HG03565 (cell line): ENCODE data around the gene TNP2.
A peak's percentile ranks its signal among the peaks of the same experiment; 100 is the strongest.

Source experiments
- ATAC-seq: cut with Tn5 transposase; IDR thresholded peaks from one replicate; pipeline ENCODE4 v1.9.1; 2021; ENCODE audit warnings: mild to moderate bottlenecking, moderate library complexity; ENCODE audit not compliant: unreplicated experiment

TNP2 gene

DNA sequence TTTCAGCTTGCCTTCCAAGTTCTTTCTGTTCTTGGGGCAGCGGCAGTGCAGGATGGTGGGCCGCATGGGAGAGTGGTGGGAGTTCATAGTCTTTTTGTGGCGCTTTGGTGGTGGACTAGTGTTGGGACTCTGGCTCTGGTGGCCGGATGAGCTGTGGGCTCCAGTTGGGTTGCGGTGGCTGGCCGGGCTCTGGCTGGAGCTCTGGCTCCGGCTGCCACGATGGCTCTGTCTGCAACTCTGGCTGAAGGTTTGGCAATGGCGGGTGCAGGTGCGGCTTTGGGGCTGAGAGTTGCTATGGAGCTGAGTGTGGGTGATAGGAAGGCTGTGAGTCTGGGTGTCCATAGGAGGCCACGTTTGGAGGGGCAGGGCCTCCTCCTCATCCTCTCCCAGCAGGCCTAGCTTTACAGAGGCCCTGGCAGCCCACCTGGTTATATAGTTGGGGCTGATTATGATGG is at the start of gene TNP2:
Gene TNP2 (minus strand): TSS at position 405 of the 455 bp plus-strand sequence. CDS start 63 bp downstream, at position 342.
- no peak for ATAC-seq

DNA sequence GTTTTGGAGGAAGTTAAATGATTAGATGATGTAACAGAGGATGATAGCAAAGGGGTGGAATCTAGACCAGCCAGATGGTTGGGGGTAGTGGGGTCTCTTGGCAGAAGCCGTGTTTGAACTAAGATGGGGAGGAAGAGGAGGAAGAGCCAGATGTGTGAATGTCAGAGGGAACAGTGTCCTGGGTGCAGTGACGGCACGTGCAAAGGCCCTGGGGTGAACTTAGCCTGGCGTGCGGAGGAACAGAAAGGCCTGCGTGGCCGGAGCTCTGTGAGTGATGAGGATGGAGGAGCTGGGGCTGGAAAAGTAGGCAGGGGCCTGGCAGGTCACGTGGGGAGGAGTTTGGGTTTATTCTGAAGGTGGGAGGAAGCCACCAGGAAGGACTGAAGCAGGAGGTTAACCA is 49.7 kb upstream of the TNP2 start:
- ATAC-seq, result no peak

DNA sequence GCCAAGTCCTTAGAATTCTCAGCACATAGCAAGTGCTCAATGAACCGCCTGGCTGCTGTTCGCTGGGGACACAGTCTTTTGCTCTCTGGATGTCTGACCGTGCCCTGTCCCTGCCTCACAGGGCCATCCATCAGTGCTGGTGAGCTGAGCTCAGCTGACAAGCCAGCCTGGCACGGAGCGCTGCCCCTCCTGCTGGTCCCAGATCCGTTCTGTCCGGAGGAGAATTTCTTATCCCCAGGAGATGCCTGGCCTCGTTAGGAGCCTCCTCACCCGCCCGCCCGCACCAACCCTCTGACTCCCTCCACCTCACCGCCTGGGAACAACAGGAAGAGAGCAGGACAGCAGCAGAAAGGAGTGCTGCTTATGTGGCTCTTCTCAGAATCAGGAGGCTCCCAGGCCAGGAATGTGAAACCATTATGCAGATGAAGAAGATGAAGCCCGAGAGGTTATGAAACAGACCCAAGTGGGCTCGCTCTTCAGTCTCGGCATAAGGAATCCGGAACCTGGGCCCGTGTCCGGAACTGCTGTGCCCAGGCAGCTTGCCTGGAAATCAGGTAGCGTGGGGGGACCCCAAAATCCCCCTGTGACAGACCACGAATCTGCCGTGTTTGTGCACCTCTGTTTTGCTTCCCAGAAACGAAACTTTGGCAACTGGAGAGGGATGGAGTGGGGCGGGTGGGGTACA is 47.3 kb upstream of the TNP2 start:
- ATAC-seq, result no peak

DNA sequence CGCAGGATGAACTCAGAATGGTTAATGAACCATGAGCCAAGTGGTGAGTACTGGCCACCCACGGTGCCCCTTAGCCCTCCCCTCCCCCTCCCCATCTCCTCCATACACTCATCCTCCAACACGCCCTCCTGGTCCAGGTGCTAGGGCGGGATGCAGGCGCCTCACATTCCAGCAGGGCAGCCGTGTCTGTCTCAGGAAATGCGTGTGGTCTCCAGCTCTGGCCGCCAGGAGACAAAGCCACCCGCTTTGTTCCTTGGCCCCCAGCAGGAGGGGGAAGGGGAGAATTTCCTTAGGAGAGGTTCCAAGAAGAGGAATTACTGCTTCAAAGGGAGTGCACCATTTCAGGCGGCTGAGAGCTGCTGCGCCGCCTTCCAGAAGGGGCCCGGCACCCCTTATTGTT is 46.4 kb upstream of the TNP2 start:
- ATAC-seq, result no peak

DNA sequence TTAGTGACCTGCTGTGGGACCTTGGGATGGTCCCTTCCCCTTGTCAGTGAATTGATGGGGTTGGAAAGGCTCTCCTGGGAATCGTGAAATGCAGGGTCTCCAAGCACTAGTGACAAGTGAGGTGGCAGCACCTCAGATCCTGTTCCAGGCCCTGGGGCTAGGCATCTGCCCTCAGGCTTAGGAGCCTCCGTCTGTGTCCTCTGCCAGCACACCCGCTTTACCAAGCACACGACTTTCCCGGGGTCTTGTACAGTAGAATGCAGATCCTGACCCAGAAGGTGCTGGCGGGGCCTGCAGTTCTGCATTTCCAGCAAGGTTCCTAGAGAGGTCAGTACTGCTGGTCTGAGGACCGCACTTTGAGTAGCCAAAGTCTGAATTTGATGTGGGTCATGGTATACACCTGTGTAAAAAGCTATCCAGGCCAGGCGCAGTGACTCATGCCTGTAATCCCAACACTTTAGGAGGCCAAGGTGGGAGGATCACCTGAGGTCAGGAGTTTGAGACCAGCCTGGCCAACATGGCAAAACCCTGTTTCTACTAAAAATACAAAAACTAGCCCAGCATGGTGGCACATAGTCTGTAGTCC is 45.3 kb upstream of the TNP2 start:
- ATAC-seq, result no peak

DNA sequence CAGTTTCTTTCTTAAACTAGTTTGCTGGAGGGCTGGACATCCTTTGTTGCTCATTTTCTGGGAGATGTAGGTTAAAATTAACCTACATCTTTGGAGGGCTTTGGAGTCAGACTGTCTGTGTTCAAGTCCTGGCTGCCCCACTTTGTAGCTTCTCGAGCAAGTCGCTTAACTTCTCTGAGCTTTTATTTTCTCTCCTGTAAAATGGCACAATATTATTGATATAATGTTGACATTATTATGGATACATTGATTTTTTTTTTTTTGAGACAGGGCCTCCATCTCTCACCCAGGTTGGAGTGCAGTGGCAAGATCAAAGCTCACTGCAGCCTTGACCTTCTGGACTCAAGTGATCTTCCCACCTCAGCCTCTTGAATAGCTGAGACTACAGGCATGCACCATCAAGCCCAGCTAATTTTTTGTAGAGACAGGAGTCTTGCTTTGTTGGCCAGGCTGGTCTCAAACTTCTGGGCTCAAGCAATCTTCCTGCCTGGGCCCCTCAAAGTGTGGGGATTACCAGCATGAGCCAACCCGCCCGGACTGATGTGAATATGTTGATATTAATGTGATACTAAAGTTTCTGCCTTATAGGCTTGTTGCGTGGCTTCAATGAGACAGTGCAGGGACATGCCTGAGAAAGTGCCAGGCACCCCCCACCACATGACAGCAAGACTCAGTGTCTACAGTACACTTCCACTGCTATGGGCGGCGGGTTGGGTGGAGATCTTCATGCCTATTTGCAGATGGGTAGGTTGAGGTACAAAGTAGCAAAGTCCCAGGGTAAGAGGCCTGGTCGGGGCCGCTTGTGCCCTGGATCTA is 44.6 kb upstream of the TNP2 start:
- ATAC-seq, result no peak

DNA sequence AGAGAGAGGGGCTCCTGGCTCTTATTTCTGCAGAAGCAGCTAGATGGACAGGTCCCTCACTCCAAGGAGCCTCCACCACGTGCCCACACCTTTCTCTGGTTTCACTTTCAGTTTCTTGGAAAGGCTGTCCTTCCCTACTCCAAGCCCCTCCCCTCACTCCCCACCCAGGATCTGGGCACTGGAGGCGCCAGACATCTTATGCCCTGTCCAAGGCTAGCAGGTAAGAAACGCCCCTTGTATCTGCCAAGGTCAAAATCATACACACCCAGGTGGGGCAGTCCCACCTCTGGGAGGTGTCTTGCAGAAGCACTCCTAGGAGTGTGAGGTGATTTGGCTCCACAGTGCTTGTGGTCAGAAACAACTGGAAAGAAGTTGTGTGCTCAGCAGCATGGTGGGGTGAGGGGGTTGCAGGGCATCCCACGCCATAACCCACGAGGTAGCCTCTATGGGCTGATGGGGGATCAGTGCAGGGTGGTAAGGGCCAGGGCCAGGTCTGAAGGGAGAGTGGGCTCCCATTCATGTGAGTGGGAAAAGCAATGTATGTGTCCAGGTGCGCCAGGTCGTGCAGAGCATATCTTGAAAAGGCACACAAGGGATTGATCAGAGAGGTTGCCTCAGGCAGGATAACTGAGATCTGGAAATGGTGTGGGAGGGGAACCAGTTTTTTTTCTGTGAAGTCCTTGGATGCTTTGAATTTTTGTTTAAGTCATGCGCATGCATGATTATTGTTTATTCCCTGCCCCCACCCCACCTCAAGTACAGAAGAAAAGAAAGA is 43.8 kb upstream of the TNP2 start:
- ATAC-seq, result no peak

DNA sequence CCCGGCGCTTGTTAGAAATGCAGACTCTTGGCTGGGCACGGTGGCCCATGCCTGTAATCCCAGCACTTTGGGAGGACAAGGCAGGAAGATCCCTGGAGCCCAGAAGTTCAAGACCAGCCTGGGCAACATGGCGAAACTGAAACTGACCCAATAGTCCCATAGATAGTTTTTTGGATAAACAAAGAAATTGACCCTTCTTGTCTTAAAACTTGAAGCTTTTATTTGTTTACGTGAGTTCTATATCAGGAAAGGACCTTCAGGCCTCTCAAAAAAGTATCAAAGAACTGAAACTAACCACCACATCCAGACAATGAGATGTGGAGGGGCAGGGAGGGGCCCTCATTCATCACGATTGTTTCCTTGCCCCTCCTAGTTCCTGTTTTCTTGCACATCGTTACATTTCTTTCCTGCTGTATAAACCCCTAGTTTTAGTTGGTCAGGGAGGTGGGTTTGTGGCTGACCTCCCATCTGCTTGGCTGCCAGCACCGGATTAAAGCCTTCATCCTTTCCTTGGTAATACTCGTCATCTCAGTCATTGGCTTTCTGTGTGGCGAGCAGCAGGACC is 42.0 kb upstream of the TNP2 start:
- no peak for ATAC-seq

DNA sequence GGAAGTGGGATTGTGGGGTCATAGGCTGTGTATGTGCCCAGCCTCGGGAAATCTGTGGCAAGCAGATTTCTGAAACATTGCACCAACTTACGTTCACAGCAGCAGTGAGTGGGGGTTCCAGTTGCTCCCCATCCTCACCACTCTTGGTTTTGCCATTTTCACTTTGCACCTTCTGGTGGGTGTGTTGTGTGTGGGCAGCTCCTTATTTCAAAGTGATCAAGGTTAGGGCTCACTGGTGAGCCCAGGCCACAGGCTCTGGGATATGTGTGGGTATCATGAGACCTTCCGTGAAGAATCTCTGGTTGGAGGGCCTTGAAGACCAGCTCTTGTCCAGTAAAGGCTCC is 41.5 kb upstream of the TNP2 start:
- no peak for ATAC-seq

DNA sequence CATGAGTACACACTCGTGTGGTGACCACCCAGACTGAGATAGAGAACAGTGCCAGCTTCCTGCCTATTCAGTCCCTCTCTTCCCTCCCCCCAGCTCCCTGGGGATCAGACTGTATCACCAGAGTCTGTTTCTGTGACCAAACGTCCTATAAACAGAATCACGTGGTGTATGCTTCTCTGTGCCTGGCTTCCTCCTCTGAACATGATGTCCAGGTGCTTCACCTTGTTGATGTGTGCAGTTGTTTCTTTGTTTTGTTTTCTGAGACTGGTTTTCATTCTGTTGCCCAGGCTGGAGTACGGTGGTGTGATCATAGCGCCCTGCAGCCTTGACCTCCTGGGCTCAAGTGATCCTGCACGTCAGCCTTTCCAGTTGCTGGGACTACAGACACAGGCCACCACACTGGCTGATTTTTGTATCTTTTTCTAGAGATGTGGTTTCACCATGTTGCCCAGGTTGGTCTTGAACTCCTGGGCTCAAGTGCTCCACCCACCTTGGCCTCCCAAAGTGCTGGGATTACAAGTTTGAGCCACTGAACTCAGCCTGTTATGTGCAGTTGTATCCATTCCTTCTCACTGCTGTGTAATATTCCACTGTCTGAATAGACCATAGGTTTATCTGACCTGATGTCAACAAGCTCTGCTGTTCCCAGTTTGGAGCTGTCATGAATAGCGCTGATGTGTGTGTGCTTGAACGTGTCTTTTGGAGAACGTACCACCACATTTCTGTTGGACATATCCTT is 40.9 kb upstream of the TNP2 start:
- ATAC-seq, result peak; percentile 31

DNA sequence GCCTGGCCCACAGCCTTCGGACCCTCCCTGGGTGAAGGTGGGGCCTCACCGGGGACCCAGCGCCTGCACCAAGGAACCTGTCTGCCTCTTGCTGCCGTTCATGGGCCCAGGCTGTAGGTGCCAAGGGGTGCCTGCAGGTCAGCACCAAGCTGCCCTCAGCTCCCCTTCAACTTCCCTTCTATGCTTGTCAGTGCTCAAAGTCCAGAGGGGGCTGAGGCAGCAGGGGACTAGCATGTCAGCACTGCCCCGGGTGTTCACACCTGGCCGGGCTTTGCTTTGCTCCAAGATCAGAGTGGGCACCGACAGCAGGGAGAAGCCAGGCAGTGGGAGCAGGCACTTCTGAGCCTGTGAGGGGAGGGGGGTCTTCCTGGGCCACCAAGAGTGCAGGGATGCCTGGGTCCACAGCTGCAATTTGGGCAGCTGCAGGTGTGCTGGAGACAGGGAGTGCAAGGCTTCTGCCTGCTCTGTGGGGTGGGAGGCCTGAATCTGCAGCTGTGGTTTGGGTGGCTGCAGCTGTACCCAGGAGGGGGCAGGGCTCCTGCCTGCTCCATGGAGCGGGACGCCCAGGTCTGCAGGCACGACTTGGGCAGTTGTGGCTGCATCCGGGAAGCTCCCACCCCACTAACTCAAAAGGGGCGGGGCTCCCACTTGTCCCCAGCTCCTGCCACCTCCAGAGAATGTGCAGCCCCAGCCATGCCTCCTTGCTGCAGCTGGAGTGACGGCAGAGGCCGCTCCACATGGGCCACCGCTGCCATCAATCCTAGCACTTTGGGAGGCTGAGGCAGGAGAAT is 39.6 kb upstream of the TNP2 start:
- no peak for ATAC-seq

DNA sequence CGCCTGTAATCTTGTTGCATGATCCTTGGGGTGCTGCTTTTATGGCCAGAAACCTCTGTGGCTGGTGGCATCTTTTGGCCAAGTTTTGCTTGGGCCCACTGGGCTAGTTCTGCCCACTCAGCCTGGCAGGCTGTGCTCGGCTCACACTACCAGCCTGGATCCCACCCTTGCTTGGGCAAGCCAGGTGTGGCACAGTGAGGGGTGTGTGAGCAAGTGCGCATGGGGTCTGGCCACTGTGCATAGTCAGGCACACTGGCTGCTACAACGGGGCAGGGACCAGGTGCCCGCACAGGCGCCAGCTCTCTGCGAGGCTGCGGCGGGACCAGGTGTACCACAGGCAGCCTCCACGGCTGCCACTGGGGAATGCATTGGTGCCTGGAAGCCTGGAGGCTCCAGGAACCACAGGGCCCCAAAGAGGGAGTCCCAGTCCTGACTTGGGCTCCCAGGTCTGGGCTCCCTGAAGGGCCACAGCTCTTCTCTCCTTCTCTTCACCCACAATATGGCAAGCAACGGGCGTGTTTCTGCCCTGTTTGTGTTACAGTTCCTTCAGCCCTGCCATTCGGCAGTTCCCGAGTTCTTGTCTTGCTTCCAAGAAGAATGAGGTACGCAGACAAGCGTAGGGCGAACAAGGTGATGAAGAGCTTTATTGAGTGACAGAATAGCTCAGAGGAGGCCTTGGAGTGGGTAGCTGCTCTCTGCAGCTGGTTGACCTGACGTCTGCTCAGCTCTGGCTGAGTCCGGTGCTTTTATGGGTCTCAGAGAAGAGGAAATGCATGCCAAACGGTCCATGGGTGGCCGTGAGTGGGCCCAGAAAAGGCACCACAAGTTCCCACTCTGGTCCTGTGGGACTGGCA is 38.7 kb upstream of the TNP2 start:
- ATAC-seq, result no peak

DNA sequence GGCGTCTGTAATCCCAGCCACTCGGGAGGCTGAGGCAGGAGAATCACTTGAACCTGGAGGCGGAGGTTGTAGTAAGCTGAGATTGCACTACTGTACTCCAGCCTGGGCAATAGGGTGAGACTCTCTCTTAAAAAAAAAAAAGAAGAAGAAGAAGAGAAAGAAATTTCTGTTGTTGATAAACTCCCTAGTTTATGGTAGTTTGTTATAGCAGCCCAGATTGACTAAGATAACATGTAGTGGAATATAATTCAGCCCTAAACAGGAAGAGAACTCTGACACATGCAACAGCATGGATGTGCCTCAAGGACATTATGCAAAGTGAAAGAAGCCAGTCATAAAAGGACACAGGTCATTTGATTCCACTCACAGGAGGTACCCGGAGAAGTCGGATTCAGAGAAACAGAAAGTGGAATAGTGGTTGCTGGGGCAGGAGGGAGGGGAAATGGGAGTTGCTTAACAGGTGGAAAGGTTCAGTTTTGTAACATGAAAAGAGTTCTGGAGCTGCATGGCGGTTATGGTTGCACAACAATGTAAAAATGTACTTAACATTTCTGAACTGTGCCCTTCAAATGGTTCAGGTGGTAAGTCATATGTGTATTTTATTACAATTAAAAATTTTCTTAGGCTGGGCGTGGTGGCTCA is 38.0 kb upstream of the TNP2 start:
- ATAC-seq, result no peak

DNA sequence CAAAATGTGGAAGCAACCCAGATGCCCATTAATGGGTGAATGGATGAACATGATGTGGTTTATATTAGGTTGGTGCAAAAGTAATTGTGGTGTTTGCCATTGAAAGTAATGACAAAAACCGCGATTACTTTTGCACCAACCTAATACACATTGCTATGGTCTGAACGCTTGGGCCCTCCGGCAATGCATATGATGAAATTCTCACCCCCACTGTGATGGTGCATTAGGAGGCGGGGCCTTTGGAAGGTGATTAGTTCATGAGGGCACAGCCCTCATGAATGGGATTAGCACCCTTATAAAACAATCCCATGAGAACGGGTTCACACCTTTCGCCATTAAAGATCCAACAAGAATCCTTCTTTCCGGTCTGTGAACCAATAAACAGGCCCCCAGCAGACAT is 37.3 kb upstream of the TNP2 start:
- no peak for ATAC-seq

DNA sequence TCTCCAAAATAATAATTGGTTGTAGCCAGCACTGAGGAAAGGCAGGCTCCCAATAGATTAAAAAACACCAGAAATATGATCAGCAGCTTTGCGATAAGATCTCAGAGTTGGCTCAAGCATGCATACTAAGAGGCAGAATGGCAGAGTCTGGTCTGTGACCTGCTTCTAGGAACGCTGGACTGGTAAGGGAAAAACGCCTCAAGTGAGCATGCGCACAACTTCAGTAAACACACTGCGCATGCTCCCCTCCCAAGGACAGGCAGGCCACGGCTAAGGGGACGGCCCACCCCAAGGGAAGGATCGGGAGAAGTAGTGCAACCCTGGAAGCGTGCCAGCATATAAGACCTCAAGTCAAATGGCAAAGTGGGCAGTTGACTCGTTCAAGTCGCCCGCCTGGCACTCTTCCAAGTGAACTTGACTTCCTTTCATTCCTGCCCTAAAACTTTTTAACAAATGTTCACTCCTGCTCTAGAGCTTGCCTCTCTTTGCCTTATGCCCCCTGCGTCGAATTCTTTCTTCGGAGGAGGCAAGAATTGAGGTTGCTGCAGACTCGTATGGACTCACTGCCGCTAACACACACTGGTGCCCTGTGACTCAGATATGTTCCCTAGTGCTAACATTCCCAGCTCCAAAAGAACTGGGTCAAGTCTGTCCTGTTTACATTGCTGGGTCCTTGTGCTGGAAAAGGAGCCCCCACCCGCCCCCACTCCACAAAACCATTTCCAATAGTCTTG is 34.4 kb upstream of the TNP2 start:
- ATAC-seq, result no peak

DNA sequence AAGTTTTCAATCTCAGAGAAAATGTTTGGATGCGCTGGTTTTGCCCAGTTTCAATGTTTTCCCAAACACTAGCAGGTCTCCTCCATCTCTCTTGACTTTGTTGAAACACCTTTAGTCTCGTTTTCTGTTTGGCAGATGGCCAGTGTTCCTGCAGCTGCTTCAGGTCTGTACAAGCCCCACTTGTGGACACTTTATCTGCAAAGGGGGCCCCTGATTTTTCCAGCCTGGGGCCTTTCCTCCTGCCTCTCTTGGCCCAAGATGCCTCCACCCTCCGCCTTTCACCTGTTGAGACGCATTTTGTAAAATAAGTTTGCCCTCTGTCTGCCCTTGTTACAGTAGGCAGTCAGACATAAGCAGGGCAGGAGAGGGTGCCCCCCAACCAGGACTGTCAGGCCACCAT is 33.9 kb upstream of the TNP2 start:
- ATAC-seq, result no peak
